ENCODE measurements around the gene TRAK1. TPM values are rescaled to one million over a fixed set of nuclear protein-coding genes. Genes with fewer than 3 reads are reported as not detected.

The TRAK1 gene
- total RNA-seq, 4 donors from 2014 or later, result 14.3 to 37.5 (median 21.4) TPM

DNA sequence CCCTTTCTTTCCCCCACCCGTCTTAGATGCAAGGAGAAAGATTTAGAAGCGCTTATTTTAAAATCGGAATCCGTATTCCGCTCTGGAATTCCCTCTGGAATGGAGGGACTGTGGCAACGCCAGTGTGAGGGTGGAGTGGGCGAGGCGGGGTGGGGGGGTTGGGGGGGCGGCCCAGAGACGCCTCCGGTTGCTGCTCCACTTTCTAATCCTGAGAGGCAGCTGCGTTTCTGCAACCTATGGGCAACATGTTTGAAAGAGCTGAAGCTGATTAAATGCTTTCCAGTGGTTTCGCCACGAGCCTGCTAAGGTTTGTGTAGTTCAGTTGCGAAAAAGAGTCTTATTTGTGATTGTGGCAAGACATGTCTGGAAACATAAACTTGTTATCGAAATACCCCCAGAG lies 174.9 kb downstream of the TRAK1 start, which contains the start of gene CCK:
TSS of gene CCK (minus strand) at position 101 of the 400 bp plus-strand sequence. CDS start 2,555 bp downstream, outside the sequence.
- Histone ChIP-seq H3K4me1 (peaks cover 0 to 12% of the 10 kb centered on the region in 2 donors), H3K27me3 (peaks cover 0 to 30% of the 10 kb centered on the region in 2 donors), H3K9me3 (no peaks in the 10 kb centered on the region), H3K27ac (no peak within 1 kb of the TSS), H3K4me3 (no peak within 1 kb of the TSS), H3K36me3 (no peaks in the 10 kb centered on the region)
- intact Hi-C loops (cut with DNase I; ENCODE audit: low total_unique reads), result no loop called here
- no peak for DNase-seq
- TF ChIP-seq, protein P1, sequence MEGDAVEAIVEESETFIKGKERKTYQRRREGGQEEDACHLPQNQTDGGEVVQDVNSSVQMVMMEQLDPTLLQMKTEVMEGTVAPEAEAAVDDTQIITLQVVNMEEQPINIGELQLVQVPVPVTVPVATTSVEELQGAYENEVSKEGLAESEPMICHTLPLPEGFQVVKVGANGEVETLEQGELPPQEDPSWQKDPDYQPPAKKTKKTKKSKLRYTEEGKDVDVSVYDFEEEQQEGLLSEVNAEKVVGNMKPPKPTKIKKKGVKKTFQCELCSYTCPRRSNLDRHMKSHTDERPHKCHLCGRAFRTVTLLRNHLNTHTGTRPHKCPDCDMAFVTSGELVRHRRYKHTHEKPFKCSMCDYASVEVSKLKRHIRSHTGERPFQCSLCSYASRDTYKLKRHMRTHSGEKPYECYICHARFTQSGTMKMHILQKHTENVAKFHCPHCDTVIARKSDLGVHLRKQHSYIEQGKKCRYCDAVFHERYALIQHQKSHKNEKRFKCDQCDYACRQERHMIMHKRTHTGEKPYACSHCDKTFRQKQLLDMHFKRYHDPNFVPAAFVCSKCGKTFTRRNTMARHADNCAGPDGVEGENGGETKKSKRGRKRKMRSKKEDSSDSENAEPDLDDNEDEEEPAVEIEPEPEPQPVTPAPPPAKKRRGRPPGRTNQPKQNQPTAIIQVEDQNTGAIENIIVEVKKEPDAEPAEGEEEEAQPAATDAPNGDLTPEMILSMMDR (IDR thresholded peaks at IDR 0.05), result no peak
- no peak for TF ChIP-seq POLR2A (IDR thresholded peaks at IDR 0.05)

DNA sequence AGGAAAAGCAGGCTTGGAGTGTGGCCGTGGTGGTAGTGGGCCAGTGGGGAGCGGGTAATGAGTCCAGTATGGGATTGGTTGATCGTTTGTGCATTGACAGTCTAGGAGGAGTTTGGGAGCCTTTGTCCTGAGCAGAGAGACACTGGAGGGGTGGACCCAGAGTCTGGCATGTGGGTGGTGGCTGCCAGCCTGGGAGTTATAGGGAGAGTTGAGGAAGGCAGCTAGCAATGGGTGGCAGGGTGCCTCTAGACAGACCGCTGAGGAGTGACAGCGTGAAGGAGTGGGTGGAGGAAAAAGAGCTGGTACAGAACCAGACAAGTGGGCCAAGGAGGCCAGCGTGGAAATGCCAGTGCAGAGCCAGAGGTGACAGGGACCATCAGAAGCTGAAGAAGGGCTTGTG lies 176.7 kb downstream of the TRAK1 start:
- H3K27me3 ChIP-seq, result peaks cover 0 to 24% of the 10 kb centered on the region in 2 donors
- intact Hi-C loops (cut with DNase I; ENCODE audit: low total_unique reads), result no loop called here

DNA sequence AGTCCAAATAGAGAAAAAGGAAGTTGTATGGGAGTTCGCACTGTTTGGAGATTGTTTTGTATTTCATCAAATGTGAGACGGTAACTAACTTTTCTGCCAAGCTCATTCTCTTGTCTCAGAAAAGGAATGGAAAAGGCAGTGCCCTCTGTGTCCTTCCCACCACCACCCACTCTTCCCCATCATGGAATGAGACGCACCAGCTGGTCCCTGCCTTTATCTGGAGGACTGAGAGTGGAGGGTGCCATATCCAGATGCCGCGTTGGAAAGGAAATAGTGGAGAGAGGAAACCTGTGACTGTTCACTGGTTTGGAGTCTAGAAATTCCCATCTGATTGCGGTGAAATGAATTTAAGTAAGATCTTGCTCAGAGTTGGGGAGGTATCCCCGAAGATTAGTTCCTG lies 178.5 kb downstream of the TRAK1 start:
- H3K27ac ChIP-seq, result no peak overlapping the region
- H3K4me1 ChIP-seq, result peaks cover 0 to 5% of the 10 kb centered on the region in 2 donors
- H3K36me3 ChIP-seq, result no peaks in the 10 kb centered on the region
- H3K27me3 ChIP-seq, result peaks cover 0 to 7% of the 10 kb centered on the region in 2 donors
- no peak for TF ChIP-seq POLR2A (IDR thresholded peaks at IDR 0.05)
- TF ChIP-seq, protein P1 (IDR thresholded peaks at IDR 0.05), result no peak
- H3K9me3 ChIP-seq, result no peaks in the 10 kb centered on the region
- no peak overlapping the region for H3K4me3 ChIP-seq
- intact Hi-C loops (cut with DNase I; ENCODE audit: low total_unique reads), result no loop called here
- no peak for DNase-seq

More for the DNA sequence above, 176.7 kb downstream of the TRAK1 start:
- H3K4me3 ChIP-seq, result no peak overlapping the region
- TF ChIP-seq, protein P1 (IDR thresholded peaks at IDR 0.05), result no peak
- no peak for TF ChIP-seq POLR2A (IDR thresholded peaks at IDR 0.05)
- peaks cover 0 to 12% of the 10 kb centered on the region in 2 donors for H3K4me1 ChIP-seq
- H3K36me3 ChIP-seq, result no peaks in the 10 kb centered on the region
- H3K27ac ChIP-seq, result no peak overlapping the region
- DNase-seq, result no peak
- no peaks in the 10 kb centered on the region for H3K9me3 ChIP-seq

DNA sequence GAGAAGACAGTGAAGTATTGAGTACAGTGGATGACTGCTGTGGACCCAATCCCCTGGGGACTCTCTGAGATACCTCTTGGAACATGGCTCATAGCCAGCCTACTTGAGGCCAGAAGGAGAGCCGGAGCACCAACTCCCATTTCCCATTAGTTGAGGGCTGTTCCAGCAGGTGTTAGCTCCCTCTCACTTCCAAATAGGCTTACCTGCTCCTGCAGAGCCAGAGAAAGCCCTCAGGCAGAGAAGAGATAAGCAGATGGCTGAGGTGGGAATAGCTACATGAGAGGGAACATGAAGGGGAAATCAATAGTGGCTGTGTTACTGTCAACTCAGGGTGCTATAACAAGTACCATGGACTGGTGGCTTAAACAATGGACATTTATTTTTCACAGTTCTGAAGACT lies 179.4 kb downstream of the TRAK1 start:
- Histone ChIP-seq H3K36me3 (no peaks in the 10 kb centered on the region), H3K9me3 (no peaks in the 10 kb centered on the region), H3K4me1 (peaks cover 0 to under 1% of the 10 kb centered on the region in 2 donors), H3K27ac (no peak overlapping the region), H3K4me3 (no peak overlapping the region), H3K27me3 (peaks cover 0 to 4% of the 10 kb centered on the region in 2 donors)
- DNase-seq, result no peak
- TF ChIP-seq, protein P1 (IDR thresholded peaks at IDR 0.05), result no peak
- TF ChIP-seq POLR2A (IDR thresholded peaks at IDR 0.05), result no peak
- intact Hi-C loops (cut with DNase I; ENCODE audit: low total_unique reads), result no loop called here

DNA sequence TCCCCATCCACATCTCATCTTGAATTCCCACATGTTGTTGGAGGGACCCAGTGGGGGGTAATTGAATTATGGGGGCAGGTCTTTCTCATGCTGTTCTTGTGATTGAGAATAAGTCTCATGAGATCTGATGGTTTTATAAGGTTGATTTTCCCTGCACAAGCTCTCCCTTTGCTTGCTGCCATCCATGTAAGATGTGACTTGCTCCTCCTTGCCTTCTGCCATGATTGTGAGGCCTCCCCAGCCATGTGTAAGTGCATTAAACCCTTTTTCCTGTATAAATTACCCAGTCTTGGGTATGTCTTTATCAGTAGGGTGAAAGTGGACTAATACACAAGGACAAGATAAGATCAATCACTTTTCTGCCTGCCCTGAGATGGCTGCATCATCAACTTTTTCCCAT lies 180.6 kb downstream of the TRAK1 start:
- Histone ChIP-seq H3K4me3 (no peak overlapping the region), H3K4me1 (no peaks in the 10 kb centered on the region), H3K9me3 (no peaks in the 10 kb centered on the region), H3K36me3 (no peaks in the 10 kb centered on the region), H3K27ac (no peak overlapping the region), H3K27me3 (no peaks in the 10 kb centered on the region)
- intact Hi-C loops (cut with DNase I; ENCODE audit: low total_unique reads), result no loop called here
- TF ChIP-seq, protein P1 (IDR thresholded peaks at IDR 0.05), result no peak
- no peak for TF ChIP-seq POLR2A (IDR thresholded peaks at IDR 0.05)
- DNase-seq, result no peak
